CD4-positive, alpha-beta T cell treated with Interleukin-4 for 1 hour (primary cell): ENCODE results near the gene NR5A2.

Source experiments
- DNase-seq, 2 donors: peaks; one replicate each; pipeline ENCODE4 v3.0.0-alpha.2; 2020 to 2022

Gene NR5A2

GRCh38 chr1:200211157-200211556, 183.6 kb downstream of the NR5A2 start:
- DNase-seq: no peak

GRCh38 chr1:200213392-200213791, 185.9 kb downstream of the NR5A2 start:
- DNase-seq: no peak

GRCh38 chr1:200213921-200214320, 186.4 kb downstream of the NR5A2 start:
- DNase-seq: no peak

GRCh38 chr1:200215350-200215749, 187.8 kb downstream of the NR5A2 start:
- DNase-seq: no peak

- DNase-seq: no peak
These were observed 190.2 kb downstream of the NR5A2 start for GRCh38 chr1:200217703-200218102.

- no peak for DNase-seq
These were observed 194.2 kb downstream of the NR5A2 start for GRCh38 chr1:200221614-200222282.

- DNase-seq: no peak
These were observed 195.7 kb downstream of the NR5A2 start for GRCh38 chr1:200223207-200223606.

GRCh38 chr1:200223613-200224012, 196.1 kb downstream of the NR5A2 start:
- DNase-seq: no peak

GRCh38 chr1:200224315-200224714, 196.8 kb downstream of the NR5A2 start:
- DNase-seq: no peak

GRCh38 chr1:200226268-200226968, 198.9 kb downstream of the NR5A2 start:
- DNase-seq: peak in 1 of 2 donors; percentile 26

- no peak for DNase-seq
These were observed 199.4 kb downstream of the NR5A2 start for GRCh38 chr1:200226969-200227303.
